ENCODE results near the gene CIAO3. TPM values are rescaled to one million over a fixed set of nuclear protein-coding genes. Genes with fewer than 3 reads are reported as not detected.

CIAO3 gene
- total and polyA plus RNA-seq, 10 of the 15 experiments (the other 5 are each of a cell fraction or from before 2014, with no cell fraction given), result 1.4 to 37.5 (median 30.8) TPM

DNA sequence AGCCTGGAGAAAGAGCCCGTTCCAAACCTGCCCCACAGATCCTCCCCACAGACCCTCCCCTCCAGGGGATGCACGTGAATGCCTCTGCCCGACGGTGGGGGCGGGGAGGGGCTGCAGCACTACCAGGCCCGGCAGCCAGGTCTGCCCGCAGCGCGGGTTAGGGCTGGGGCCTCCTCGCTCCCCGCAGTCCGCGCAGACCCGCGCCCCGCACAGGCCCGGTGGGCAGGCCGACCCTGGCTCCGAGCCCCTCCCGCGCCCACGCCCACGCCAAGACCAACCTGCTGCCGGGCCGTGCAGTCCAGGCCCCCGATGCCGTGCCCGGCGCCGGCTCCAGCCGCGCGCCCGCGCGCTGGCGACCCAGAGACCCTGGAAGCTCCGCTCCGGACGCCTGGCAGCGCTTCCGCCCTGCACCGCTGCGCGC, 47.2 kb upstream of the CIAO3 start, which contains the start of gene RPUSD1 (continued):
- TF ChIP-seq ZBTB11 (CRISPR knock-in tag; IDR thresholded peaks at IDR 0.05) (no peak), GATAD2B (conservative IDR thresholded peaks at IDR 0.05; ENCODE audit: low read depth) (peak; percentile 32; the same call in 1 of the 2 replicates), SMARCA5 (IDR thresholded peaks at IDR 0.05) (peak; percentile 28; the same call in 1 of the 2 replicates), YY1 (IDR thresholded peaks at IDR 0.05; ENCODE audit: low read depth, low read length) (no peak), TCF7 (IDR thresholded peaks at IDR 0.05; ENCODE audit: borderline replicate concordance) (no peak), ZNF384 (IDR thresholded peaks at IDR 0.05; ENCODE audit: borderline replicate concordance, low read depth, low read length) (no peak), MTA2 (IDR thresholded peaks at IDR 0.05; ENCODE audit: low read depth) (no peak), RAD21 (IDR thresholded peaks at IDR 0.05; ENCODE audit: insufficient read depth, low read depth, low read length) (no peak), CEBPB (IDR thresholded peaks at IDR 0.05; ENCODE audit: borderline replicate concordance in 1 of 2, low read depth in 2 of 2, low read length in 2 of 2) (no peak), POU2F2 (IDR thresholded peaks at IDR 0.05; ENCODE audit: borderline replicate concordance, low read depth, low read length) (no peak), POLR2AphosphoS5 (IDR thresholded peaks at IDR 0.05; ENCODE audit: low read length) (peak; percentile 45; the same call in 1 of the 2 replicates), HDGF (IDR thresholded peaks at IDR 0.05) (no peak), ZNF217 (IDR thresholded peaks at IDR 0.05) (no peak), MLLT1 (IDR thresholded peaks at IDR 0.05) (no peak), NRF1 (conservative IDR thresholded peaks at IDR 0.05; ENCODE audit: low read depth, low read length) (0 out of 2 replicates have a peak, but pooled peaks have one; percentile 9), PAX8 (IDR thresholded peaks at IDR 0.05) (no peak), RAD51 (IDR thresholded peaks at IDR 0.05) (no peak), SUZ12 (IDR thresholded peaks at IDR 0.05; ENCODE audit: unreplicated experiment) (no peak)
- TF ChIP-seq, protein P1, sequence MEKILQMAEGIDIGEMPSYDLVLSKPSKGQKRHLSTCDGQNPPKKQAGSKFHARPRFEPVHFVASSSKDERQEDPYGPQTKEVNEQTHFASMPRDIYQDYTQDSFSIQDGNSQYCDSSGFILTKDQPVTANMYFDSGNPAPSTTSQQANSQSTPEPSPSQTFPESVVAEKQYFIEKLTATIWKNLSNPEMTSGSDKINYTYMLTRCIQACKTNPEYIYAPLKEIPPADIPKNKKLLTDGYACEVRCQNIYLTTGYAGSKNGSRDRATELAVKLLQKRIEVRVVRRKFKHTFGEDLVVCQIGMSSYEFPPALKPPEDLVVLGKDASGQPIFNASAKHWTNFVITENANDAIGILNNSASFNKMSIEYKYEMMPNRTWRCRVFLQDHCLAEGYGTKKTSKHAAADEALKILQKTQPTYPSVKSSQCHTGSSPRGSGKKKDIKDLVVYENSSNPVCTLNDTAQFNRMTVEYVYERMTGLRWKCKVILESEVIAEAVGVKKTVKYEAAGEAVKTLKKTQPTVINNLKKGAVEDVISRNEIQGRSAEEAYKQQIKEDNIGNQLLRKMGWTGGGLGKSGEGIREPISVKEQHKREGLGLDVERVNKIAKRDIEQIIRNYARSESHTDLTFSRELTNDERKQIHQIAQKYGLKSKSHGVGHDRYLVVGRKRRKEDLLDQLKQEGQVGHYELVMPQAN (conservative IDR thresholded peaks at IDR 0.05), result peak; percentile 26; the same call in 1 of the 2 replicates
- TF ChIP-seq, protein P2, sequence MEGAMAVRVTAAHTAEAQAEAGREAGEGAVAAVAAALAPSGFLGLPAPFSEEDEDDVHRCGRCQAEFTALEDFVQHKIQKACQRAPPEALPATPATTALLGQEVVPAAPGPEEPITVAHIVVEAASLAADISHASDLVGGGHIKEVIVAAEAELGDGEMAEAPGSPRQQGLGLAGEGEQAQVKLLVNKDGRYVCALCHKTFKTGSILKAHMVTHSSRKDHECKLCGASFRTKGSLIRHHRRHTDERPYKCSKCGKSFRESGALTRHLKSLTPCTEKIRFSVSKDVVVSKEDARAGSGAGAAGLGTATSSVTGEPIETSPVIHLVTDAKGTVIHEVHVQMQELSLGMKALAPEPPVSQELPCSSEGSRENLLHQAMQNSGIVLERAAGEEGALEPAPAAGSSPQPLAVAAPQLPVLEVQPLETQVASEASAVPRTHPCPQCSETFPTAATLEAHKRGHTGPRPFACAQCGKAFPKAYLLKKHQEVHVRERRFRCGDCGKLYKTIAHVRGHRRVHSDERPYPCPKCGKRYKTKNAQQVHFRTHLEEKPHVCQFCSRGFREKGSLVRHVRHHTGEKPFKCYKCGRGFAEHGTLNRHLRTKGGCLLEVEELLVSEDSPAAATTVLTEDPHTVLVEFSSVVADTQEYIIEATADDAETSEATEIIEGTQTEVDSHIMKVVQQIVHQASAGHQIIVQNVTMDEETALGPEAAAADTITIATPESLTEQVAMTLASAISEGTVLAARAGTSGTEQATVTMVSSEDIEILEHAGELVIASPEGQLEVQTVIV (IDR thresholded peaks at IDR 0.05; ENCODE audit: borderline replicate concordance, partially characterized antibody), result no peak
- TF ChIP-seq, protein P3, sequence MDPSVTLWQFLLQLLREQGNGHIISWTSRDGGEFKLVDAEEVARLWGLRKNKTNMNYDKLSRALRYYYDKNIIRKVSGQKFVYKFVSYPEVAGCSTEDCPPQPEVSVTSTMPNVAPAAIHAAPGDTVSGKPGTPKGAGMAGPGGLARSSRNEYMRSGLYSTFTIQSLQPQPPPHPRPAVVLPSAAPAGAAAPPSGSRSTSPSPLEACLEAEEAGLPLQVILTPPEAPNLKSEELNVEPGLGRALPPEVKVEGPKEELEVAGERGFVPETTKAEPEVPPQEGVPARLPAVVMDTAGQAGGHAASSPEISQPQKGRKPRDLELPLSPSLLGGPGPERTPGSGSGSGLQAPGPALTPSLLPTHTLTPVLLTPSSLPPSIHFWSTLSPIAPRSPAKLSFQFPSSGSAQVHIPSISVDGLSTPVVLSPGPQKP (IDR thresholded peaks at IDR 0.05; ENCODE audit: low read depth, low read length), result no peak

All from GM12878 (cell line).